GM19043 (cell line): ENCODE measurements around the gene ACBD5.
"Not testable (repeated sequence)": the region's sequence is repeated elsewhere in the genome, so short reads cannot be mapped to it uniquely, and the experiment has no call there.

ENCODE experiments used
- ATAC-seq: cut with Tn5 transposase; IDR thresholded peaks from one replicate; pipeline ENCODE4 v1.9.1; 2021; ENCODE audit warnings: low read depth; ENCODE audit not compliant: unreplicated experiment

The ACBD5 gene

DNA sequence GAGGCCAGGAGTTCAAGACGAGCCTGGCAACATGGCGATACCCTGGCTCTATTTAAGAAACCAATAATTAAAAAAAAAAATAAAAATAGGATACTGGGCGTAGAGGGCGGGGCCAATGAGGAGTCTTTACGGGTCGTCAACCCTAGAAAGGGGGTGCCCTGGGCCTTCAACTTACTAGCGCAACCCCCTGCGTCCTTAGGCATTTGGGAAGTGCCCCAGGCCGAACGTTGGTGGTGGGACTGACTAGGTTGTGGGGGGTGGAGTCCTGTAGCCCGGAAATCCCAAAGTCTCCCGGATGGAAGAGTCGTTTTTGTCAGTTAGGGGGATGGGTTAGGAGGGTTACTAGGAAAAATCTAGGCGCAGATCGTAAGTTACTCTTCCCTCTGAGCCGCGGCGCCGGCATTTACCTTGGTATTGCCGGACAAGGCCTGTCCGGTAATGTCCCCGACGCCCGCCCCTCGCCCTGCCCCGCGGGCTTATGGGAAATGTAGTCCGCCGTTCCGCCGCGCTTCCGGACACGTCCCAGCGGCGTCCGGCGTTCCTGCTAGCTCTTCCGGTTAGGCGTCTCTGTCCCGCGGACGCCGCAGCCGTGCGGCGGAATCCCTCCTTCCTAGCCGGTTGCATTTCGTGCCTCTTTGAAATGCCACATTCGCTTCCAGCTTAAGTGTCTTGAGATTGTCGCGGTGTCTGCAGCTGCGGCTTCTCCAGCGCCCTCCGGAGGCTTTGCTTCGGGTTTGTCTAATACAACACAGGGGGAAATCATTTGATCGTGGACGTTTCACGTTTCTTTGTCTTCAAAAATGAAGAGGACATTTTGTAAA is 1.3 kb upstream of the ACBD5 start:
- ATAC-seq = peak; percentile 61

DNA sequence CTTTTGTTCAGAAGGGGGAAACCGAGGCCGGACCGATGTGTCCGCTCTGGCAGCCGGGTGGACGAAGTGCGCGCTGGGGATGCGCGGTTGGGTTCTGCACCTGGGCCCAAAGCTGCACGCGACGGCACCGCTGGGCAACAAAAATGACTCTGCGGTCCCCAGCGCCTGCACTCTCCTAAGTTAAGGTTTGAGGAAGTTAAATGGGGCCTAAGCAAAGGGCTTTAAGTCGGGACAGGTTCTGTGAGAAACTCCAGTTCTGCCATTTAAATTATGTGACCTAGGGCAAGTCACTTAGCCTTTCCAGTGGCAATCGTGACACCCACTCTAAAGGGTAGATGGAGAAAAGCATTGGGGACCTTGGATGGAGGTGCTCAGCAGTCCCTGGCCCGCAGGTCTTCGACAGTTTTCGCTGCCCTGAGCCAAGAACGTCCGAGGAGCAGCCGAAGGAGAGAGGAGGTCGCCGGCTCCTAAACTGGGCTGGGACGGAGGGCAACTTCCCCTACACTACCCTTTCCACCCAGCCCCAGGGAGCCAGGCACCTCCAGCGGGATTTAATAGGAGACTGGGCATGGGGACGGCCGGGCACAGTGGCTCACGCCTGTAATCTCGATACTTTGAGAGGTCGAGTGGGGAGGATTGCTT is 534 bp upstream of the ACBD5 start:
- peak; percentile 4 for ATAC-seq

DNA sequence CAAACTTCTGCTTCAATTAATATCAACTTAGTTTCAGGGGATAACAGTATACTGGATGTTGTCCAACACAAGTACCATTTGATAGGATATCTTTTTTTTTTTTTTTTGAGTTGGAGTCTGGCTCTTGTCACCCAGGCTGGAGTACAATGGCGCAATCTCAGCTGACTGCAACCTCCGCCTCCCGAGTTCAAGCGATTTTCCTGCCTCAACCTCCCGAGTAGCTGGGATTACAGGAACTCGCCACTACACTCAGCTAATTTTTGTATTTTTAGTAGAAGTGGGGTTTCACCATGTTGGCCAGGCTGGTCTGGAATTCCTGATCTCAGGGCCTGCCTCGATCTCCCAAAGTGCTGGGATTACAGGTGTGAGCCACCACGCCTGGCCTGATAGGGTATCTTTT is 3.1 kb downstream of the ACBD5 start:
- not testable (repeated sequence) for ATAC-seq

DNA sequence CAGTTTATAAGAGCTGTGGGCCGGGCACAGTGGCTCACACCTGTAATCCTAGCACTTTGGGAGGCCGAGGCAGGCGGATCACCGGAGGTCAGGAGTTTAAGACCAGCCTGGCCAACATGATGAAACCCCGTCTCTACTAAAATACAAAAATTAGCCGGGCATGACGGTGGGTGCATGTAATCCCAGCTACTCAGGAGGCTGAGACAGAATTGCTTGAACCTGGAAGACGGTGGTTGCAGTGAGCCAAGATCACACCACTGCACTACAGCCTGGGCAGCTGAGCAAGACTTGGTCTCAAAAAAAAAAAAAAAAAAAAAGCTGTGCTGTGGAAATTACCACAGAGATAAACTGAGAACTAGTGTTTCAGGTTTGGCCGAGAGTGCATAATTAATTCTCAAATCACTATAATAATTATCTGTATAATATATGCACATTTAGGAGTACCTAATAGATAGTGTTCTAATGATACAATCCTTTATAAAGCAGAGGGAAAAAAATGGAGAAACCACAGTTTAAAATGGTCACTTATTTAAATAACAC is 3.9 kb downstream of the ACBD5 start:
- ATAC-seq = not testable (repeated sequence)

DNA sequence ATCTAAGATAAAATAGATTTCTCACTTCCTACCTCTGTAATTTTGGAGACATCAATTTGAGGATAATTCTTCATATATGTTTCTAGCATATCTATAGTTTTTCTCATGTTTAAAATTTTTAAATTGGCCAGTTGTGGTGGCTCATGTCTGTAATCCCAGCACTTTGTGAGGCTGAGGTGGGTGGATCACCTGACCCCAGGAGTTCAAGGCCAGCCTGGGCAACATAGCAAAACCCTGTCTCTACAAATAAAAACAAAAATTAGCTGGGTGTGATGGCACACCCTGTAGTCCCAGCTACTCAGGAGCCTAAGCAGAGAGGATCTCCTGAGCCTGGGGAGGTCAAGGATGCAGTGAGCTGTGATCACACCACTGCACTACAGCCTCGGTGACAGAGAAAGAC is 4.9 kb downstream of the ACBD5 start:
- ATAC-seq = no peak

DNA sequence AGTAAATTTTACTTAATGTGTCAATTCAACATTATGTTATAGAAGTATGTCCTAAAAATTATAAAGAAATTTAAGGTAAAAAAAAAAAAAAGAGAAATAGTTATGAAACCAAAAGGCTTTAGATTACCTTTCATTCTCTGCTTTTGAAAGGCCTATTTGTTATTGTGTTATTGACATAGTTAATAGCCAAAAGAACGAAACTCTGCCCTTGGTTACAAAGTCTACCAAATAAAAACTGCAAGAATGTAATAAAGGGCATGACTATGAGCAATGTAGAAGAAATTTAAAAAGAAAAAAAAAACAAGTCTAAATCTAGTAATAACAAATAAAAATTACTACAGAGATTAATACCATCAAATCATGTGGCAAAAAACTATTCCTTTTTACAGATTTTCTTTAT is 10.6 kb downstream of the ACBD5 start:
- ATAC-seq = no peak

DNA sequence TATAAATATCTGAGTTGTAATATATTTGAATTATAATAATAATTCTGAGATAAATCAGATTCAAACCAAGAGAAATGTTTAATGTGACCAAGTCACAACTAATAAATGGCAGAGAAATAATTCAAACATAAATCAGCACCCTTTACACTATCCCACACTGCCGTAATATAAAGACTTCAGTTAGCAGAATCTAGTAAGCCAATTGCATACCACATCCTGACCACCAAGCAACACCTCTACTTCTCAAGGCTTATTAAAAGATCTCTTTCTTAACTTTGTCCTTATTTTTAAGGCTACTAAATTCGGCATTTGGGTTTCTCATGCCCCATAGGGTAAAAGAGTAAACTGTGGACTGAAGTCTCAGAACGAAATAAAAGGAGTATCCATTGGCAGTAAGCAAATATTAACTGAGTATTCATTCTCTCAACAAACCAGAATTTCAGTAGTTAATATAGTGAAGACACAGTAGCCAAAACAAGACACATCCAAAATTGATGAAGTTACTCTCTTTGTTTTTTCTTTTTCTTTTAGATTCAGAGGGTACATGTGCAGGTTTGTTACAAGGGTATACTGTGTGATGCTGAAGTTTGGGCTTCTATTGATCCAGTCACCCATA is 14.8 kb downstream of the ACBD5 start:
- ATAC-seq = no peak

DNA sequence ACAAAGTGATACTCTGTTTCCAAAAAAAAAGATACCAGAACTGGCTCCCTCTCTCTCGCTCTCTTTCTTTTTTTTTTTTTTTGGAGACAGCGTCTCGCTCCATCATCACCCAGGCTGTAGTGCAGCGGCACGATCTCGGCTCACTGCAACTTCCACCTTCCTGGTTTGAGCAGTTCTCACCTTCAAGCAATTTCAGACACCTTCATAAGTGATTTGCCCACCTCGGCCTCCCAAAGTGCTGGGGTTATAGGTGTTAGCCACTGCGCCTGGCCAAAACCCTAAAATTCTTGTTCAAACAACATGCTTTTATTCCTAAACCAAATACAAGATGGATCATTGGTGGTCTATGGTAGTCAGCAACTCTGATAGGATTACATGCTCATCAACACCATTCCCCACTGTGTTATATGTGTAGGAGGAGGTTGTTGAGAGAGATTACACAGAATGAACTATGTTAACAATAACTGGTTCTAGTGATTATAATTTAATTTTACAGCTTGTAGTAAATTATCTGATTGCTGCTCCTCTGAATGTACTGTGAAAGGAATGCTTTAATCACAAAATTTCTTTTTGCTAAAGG is 15.5 kb downstream of the ACBD5 start:
- ATAC-seq = no peak

DNA sequence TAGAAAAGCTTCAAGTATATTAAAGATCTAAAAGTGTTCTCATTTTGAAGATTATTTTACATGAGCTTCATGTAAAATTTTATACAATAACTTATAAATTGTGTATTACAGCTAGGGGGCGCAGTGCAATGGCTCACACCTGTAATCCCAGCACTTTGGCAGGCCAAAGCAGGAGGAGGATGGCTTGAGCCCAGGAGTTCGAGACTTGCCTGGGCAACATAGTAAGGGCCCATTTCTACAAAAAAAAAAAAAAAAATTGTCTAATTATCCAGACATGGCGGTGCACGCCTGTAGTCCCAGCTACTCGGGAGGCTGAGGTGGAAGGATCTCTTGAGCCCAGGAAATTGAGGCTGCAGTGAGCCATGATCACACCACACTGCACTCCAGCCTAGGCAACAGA is 16.6 kb downstream of the ACBD5 start:
- ATAC-seq = no peak

DNA sequence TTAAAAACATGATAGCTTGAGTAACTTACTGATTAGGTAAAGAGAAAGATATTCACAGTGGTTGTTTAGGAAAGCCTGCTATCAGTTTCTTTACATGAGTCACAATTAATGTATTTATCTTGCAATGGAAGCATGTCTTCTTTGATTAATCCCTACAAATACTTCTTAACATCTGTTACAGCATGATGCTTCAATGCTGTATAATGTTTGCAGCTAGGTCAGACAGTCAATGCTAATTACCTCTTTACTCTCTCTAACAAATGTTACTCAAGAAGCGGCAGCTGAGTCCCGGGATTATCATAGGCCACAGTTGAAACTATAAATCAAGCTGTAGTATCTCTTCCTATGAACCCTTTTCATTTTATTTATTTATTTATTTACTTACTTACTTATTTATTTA is 33.2 kb downstream of the ACBD5 start:
- no peak for ATAC-seq

DNA sequence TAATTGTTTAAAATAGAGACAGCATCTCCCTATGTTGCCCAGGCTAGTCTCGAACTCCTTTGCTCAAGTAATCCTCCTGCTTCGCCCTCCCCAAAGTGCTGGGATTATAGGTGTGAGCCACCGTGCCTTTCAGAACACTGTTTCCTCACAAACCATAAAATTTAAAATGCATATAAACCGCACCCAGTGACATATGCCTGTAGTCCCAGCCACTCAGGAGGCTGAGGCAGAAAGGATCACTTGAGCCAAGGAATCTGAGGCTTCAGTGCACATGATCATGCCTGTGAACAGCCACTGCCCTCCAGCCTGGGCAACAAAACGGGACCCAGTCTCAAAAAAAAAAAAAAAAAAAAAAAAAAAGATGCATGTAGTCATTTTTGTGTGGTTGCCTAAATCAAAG is 36.8 kb downstream of the ACBD5 start:
- ATAC-seq = no peak

DNA sequence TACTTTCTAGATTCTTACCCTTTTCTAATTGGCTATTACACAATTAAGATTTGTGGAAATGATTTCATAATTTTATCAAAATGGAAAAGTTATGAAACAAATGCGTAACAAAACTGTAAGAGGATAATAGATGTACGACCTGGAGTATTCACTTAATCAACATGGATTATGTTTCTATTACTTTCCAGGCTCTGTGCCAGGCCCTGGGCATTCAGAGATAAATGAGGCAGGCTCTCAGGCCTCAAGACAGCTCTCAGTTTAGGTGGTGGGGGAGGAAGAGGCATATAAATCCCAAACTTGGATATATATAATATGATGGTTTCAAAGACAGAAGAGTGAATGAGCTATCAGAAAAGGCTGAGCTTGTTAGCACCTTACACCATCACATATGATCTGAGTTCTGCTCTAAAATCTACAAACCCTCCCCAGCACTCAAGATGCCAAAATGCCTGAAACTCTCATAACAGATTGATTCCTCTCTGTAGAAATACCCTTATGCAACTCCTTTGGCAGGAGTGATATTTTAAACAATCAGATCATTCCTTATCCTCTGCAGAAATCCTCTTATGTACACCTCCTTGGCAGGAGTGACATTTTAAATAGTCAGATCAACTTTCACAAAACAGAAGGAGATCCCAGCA is 42.5 kb downstream of the ACBD5 start:
- no peak for ATAC-seq

DNA sequence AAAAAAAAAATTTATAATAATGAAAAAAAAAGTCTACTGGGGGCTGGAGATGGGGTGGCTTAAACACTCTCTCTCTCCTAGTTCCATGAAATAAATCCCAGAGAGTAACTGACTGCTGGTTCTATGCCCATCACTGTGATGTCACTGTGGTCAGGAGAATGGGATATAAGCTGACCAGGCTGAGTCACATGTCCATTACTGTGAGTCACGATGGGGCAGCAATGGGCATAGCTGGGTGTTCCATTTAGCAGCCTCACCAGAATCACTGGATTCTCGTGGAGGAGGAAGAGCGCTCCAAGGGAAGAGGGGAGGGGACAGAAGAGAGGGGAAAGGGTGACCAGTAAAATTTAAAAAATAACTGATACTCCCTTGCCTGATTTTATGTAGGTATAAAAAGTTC is 48.3 kb downstream of the ACBD5 start:
- ATAC-seq = no peak

DNA sequence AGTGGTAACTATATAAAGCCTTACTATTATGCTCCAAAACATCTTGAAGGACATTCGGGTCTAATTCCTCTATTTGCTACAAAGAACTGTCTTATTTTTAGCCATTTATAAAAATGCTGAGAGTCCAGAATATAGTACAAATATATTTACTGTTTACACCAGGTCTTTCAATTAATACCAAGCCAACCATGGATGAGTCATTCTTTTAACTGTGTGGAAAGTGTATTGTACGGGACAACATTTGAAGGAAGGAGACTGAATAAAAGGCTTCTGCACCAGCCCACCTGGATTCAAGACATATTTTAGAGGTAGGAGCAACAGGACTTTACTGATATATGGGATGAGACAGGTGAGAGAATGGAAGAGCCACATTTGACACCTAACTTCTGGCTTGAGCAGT is 50.1 kb downstream of the ACBD5 start:
- no peak for ATAC-seq

DNA sequence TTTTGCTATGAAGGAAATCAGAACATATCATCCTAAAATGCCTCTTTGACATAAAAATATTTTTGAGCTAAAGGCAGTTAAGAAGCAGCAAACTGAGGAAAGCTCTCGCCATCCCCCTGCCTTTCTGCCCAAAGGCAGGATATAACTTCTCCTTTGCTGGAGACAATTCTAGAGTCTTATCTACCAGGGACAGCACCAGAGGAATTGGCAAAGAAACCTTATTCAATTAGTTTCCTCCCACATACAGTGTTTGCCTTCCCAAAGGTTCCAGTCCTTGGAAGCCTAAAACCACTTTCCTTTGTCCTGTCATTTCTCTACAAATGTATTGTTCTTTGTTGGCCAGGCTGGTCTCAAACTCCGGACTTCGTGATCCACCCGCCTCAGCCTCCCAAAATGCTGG is 51.7 kb downstream of the ACBD5 start:
- ATAC-seq = no peak

DNA sequence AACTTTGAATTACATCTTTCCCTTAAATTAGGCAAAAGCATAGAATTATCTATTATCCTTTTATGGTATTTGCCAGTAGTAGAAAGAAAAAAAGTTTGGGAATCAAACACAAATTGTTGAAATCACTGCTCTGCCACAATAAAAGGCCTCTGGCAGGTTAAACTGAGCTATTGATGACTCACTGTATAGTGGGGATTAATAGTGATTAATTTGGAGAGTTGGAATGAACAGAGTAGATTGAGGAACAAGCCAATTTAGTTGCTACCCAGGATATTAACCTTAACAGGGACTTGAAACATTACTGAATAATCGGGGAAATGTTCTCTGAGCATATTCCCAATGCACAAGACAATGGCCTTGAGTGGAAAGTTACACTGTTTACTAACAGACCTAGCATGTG is 52.3 kb downstream of the ACBD5 start:
- ATAC-seq = no peak

DNA sequence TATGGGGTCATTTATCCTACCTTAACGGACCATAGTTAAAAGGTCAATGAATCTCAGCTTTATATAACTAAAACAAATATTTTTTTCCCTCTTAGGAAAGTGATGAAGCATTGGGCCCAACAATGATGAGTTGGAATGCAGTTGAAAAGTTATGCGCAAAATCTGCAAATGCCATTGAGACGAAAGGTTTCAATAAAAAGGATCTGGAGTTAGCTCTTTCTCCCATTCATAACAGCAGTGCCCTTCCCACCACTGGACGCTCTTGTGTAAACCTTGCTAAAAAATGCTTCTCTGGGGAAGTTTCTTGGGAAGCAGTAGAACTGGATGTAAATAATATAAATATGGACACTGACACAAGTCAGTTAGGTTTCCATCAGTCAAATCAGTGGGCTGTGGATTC is 70.7 kb downstream of the ACBD5 start:
- no peak for ATAC-seq

DNA sequence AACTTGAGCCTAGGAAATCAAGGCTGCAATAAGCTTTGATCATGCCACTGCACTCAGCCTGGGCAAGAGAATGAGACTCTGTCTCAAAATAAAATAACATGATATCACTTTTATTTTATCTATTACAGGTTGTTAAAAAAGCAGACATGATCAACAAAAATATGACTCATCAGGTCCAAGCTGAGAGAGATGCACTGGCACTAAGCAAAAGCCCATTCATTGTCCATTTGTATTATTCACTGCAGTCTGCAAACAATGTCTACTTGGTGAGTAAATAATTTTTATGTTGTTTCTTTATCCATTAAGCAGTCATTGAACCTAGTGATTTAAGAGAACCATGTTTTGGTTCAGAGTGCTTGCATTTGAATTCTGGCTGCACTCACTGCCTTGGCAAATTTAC is 82.2 kb downstream of the ACBD5 start:
- no peak for ATAC-seq

DNA sequence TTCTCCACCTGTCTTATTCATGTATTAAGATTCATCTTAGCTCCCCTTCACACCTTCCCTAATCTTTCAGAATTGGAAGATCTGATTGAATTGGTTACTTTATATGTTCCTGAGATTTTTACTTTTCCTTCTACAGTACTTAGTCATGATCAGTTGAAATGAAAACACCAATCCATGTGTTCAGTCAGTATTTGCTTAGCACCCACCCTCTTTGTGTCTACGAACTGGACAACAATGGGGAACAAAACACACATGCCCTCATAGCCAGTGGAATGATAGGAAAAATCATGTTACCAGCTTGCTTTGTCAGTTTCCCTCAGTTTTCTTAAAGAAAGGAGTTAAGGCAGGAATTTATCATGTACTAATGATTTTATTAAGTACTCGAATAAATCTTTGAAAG is 83.4 kb downstream of the ACBD5 start:
- ATAC-seq = no peak

DNA sequence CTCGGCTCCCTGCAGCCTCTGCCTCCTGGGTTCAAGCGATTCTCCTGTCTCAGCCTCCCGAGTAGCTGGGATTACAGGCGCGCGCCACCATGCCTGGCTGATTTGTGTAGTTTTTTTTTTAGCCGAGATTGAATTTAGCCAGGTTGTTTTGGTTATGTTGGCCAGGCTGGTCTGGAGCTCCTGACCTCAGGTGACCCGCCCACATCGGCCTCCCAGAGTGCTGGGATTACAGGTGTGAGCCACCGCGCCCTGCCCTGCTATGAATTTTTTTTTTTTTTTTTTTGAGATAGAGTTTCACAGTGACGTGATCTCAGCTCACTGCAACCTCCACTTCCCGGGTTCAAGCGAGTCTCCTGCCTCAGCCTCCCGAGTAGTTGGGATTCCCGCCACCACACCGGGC is 84.0 kb downstream of the ACBD5 start:
- ATAC-seq = not testable (repeated sequence)
